ENCODE data around the gene REEP6. TPM values are rescaled to one million over a fixed set of nuclear protein-coding genes. Genes with fewer than 3 reads are reported as not detected.
"Not testable (repeated sequence)": the region's sequence is repeated elsewhere in the genome, so short reads cannot be mapped to it uniquely, and the experiment has no call there.

The REEP6 gene
- total RNA-seq, 2 donors from 2014 or later: 6.9 to 16.6 TPM

DNA sequence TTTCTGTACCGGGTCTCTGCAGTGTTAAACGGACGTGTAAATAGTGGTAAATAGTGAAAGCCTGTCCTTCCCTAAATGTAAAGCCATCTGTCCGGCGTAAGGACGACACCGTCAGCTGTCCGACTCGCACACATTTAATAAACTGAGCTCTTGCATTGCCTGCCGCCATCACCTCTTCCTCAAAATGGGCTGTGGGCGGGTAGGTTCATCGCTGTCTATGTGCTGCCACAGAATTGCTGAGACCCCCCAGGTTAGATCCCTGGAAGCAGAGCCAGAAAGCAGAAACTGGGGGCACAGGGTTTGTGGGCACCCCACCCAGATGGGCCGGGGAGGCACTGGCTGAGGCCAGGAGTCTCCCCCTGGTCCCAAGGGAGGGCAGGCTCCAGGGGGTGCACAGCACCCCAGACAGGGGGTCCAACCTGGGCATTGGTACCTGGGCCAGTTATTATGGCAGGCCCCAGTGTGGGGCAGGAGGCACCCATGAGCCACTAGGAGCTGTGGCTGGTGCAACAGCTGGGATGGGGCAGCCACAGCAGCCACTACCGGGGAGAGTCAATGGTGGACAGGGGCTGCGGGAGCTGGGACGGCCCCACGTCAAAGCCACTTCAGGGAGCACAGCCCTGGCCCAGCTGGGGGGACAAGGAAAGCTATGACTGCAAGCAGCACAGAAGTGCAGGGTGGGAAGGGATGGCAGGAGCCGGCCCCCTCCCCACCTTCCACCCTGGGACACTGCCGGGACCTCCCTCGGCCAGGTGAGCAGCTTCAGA is 17.7 kb upstream of the REEP6 start:
- Histone ChIP-seq H3K27ac (no peak overlapping the region), H3K4me3 (no peak overlapping the region), H3K36me3 (replicated peaks in 1 of 2; ENCODE audit: insufficient read depth in 1 of 2, low read depth in 2 of 2) (no peaks in the 10 kb centered on the region), H3K27me3 (peaks cover 0 to 43% of the 10 kb centered on the region in 2 donors), H3K4me1 (peaks cover 55% of the 10 kb centered on the region), H3K9me3 (no peaks in the 10 kb centered on the region)
- WGBS, 2 donors: 71 to 82% methylated on average over 13 to 20 of the region's 20 CpGs
- TF ChIP-seq, protein P1, sequence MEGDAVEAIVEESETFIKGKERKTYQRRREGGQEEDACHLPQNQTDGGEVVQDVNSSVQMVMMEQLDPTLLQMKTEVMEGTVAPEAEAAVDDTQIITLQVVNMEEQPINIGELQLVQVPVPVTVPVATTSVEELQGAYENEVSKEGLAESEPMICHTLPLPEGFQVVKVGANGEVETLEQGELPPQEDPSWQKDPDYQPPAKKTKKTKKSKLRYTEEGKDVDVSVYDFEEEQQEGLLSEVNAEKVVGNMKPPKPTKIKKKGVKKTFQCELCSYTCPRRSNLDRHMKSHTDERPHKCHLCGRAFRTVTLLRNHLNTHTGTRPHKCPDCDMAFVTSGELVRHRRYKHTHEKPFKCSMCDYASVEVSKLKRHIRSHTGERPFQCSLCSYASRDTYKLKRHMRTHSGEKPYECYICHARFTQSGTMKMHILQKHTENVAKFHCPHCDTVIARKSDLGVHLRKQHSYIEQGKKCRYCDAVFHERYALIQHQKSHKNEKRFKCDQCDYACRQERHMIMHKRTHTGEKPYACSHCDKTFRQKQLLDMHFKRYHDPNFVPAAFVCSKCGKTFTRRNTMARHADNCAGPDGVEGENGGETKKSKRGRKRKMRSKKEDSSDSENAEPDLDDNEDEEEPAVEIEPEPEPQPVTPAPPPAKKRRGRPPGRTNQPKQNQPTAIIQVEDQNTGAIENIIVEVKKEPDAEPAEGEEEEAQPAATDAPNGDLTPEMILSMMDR (IDR thresholded peaks at IDR 0.05): no peak
- TF ChIP-seq POLR2A (IDR thresholded peaks at IDR 0.05): no peak
- intact Hi-C loops (cut with DNase I): no loop called here
- ATAC-seq (no peak), DNase-seq (no peak)

DNA sequence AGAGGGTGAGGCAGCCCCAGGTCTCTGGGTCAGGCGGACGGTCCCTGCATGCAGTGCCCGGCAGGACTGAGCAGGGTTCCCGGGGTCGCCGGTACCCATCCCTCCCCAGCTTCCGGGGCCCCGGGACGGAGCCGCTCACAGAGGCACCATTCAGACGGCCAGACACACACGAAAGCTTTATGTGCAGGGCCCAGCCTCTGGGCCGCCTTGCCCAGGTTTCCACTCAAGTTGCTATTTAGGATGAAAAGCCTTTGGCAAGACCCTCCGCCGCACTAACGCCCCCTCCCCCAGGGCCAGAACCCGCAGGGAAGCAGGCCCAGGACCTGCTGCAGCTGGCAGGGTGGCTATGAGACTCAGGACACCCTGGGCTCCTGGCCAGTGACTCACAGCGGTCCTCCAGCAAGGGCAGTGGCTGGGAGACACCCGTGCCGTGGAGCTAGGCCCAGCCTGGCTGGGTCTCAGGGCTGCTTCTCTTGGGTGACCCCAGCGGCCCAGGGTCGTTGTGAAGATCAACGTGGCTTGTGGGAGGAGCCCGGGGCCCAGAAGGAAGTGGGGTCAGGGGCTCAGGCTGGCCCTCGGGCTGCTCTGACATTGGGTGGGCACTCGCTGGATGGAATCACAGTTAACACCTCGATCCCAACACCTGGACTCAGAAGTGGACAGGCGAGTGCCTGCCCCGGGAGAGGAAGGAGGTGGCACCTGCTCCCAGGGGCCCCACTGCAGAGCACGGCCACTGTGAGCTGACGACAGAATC is 16.8 kb upstream of the REEP6 start:
- no peak for DNase-seq
- TF ChIP-seq, protein P1 (IDR thresholded peaks at IDR 0.05): no peak
- TF ChIP-seq POLR2A (IDR thresholded peaks at IDR 0.05): no peak
- no peak overlapping the region for H3K27ac ChIP-seq
- no peak for ATAC-seq
- no peaks in the 10 kb centered on the region for H3K9me3 ChIP-seq
- H3K4me3 ChIP-seq: no peak overlapping the region
- H3K4me1 ChIP-seq: peaks cover 52% of the 10 kb centered on the region
- intact Hi-C loops (cut with DNase I): no loop called here
- WGBS, 2 donors: 80 to 85% methylated on average over 5 to 30 of the region's 31 CpGs
- peaks cover 0 to 37% of the 10 kb centered on the region in 2 donors for H3K27me3 ChIP-seq
- no peaks in the 10 kb centered on the region for H3K36me3 ChIP-seq (replicated peaks in 1 of 2; ENCODE audit: insufficient read depth in 1 of 2, low read depth in 2 of 2)

DNA sequence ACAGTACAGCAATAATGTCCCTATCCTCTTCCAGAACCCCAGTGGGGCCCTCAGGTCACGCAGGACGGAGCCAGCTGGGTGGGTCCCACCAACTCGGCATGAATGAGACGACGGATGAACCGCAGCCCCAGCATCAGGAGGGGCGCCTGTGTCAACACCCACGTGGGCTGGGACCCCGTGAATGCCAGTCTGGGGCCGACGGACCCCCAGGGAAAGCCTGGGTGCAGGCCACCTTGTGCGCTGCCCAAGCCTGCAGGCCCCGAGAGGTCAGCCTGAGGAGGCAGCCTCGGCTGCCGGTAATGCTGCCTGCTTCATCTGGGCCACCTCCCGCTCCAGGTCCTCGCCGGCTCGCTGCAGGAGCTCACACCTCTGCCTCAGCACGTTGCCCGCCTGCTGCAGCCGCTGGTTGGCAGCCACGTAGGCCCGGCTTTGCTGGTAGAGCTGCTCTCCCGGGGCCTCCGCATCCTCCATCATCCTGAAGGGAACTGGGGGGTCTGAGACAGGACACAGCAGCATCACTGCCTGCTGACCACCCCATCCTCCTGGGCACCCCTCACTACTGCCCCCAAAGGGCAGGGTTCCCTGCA is 16.1 kb upstream of the REEP6 start:
- no peaks in the 10 kb centered on the region for H3K36me3 ChIP-seq (replicated peaks in 1 of 2; ENCODE audit: insufficient read depth in 1 of 2, low read depth in 2 of 2)
- 88 to 95% methylated on average over 13 to 19 of the region's 26 CpGs for WGBS, 2 donors
- TF ChIP-seq POLR2A (IDR thresholded peaks at IDR 0.05): no peak
- intact Hi-C loops (cut with DNase I): no loop called here
- DNase-seq (no peak), ATAC-seq (no peak)
- H3K27ac ChIP-seq: no peak overlapping the region
- H3K9me3 ChIP-seq: no peaks in the 10 kb centered on the region
- peaks cover 52% of the 10 kb centered on the region for H3K4me1 ChIP-seq
- peaks cover 0 to 34% of the 10 kb centered on the region in 2 donors for H3K27me3 ChIP-seq
- H3K4me3 ChIP-seq: no peak overlapping the region

DNA sequence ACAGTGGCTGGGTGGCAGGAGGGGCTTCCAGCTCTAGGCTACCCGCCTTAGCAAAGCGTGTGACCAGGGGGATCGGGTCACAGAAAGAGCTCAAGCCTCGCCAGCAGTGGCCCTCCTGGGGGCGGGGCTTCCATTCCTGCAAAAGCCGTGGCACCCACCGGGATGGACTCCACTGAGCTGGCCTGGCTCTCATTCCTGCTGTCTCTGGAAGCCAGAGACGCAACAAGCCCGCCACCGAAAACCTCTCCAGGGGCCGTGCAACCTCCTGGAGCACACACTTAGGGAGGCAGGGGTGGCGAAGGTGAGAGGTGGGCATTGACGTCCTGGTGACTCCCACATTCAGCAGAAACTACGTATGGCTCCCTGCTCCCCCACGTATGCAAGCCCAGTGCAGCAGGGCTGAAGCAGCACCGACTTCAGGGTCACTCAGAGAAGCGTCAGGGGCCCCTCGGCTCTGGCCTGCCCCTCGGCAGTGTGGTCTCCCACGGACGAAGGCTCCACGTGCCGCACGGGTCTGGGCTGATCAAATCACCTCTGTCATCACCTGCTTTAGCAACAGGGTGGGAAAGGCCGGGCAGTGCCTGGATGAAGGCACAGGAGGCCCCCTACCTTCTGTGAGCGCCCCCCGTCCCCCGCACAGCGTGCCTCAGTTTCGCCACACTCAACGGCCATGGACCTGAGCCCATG is 15.1 kb upstream of the REEP6 start:
- no peak overlapping the region for H3K27ac ChIP-seq
- DNase-seq (no peak), ATAC-seq (no peak)
- H3K4me1 ChIP-seq: peaks cover 42% of the 10 kb centered on the region
- no peak for TF ChIP-seq POLR2A (IDR thresholded peaks at IDR 0.05)
- TF ChIP-seq, protein P1 (IDR thresholded peaks at IDR 0.05): no peak
- H3K9me3 ChIP-seq: no peaks in the 10 kb centered on the region
- 88 to 94% methylated on average over 13 to 23 of the region's 31 CpGs for WGBS, 2 donors
- peaks cover 0 to 25% of the 10 kb centered on the region in 2 donors for H3K27me3 ChIP-seq
- no peaks in the 10 kb centered on the region for H3K36me3 ChIP-seq (replicated peaks in 1 of 2; ENCODE audit: insufficient read depth in 1 of 2, low read depth in 2 of 2)
- no peak overlapping the region for H3K4me3 ChIP-seq
- intact Hi-C loops (cut with DNase I): no loop called here

DNA sequence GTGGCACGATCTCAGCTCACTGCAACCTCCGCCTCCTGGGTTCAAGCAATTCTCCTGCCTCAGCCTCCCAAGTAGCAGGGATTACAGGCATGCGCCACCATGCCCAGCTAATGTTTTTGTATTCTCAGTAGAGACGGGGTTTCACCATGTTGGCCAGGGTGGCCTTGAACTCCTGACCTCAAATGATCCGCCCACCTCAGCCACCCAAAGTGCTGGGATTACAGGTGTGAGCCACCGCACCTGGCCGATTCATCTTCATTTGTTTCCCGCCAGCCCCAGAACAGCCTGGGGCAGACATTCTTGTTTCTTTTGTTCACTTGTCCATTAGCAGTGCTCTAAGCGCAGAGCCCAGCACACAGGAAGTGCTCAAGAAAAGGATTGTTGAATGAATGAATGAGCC is 13.9 kb upstream of the REEP6 start:
- WGBS, 2 donors: 89% methylated on average over 8 to 9 of the region's 9 CpGs

More for the DNA sequence above, 13.9 kb upstream of the REEP6 start:
- ATAC-seq; H3K36me3 ChIP-seq (replicated peaks in 1 of 2; ENCODE audit: insufficient read depth in 1 of 2, low read depth in 2 of 2); H3K4me3 ChIP-seq; DNase-seq; H3K27ac ChIP-seq; intact Hi-C loops (cut with DNase I); H3K9me3 ChIP-seq: not testable (repeated sequence)
- peaks cover 0 to 15% of the 10 kb centered on the region in 2 donors for H3K27me3 ChIP-seq
- peaks cover 31% of the 10 kb centered on the region for H3K4me1 ChIP-seq

All from body of pancreas (tissue), 4 donors.